Astrocyte (in vitro differentiated cells and primary cell): ENCODE measurements around the gene CRBN.

ENCODE experiments used
- EZH2 ChIP-seq: IDR thresholded peaks from 2 replicates; pipeline ENCODE4 v1.6.1; 2012; ENCODE audit warnings: mild to moderate bottlenecking, low read length, inconsistent platforms; ENCODE audit not compliant: insufficient read depth
- TF ChIP-seq, protein P1 (sequence below): IDR thresholded peaks from 2 replicates; pipeline ENCODE4 v1.5.1; 2011; ENCODE audit warnings: low read depth, mild to moderate bottlenecking, inconsistent platforms, low read length, moderate library complexity; ENCODE audit not compliant: insufficient read depth

GRCh38 chr3:3154879-3155610 is 24.4 kb downstream of the CRBN start:
- TF ChIP-seq, protein P1, sequence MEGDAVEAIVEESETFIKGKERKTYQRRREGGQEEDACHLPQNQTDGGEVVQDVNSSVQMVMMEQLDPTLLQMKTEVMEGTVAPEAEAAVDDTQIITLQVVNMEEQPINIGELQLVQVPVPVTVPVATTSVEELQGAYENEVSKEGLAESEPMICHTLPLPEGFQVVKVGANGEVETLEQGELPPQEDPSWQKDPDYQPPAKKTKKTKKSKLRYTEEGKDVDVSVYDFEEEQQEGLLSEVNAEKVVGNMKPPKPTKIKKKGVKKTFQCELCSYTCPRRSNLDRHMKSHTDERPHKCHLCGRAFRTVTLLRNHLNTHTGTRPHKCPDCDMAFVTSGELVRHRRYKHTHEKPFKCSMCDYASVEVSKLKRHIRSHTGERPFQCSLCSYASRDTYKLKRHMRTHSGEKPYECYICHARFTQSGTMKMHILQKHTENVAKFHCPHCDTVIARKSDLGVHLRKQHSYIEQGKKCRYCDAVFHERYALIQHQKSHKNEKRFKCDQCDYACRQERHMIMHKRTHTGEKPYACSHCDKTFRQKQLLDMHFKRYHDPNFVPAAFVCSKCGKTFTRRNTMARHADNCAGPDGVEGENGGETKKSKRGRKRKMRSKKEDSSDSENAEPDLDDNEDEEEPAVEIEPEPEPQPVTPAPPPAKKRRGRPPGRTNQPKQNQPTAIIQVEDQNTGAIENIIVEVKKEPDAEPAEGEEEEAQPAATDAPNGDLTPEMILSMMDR = no peak
- no peak for TF ChIP-seq EZH2
